Brain microvascular endothelial cell (primary cell): ENCODE results near the gene PSMB10.
A peak's percentile ranks its signal among the peaks of the same experiment; 100 is the strongest.

Source experiments
- DNase-seq: peaks from one replicate; pipeline ENCODE4 v3.0.0-alpha.2; 2020
- H3K27ac ChIP-seq: fragments of 250-450 bp; sonication (Bioruptor Pico); 2 replicates; pipeline ENCODE4 v1.5.1; 2020; ENCODE audit warnings: mild to moderate bottlenecking, moderate library complexity
- H3K27me3 ChIP-seq: fragments of 250-450 bp; sonication (Bioruptor Pico); replicated peaks from 2 replicates; pipeline ENCODE4 v1.5.1; 2020; ENCODE audit warnings: mild to moderate bottlenecking
- H3K36me3 ChIP-seq: fragments of 250-450 bp; sonication (Bioruptor Pico); replicated peaks from 2 replicates; pipeline ENCODE4 v1.5.1; 2020; ENCODE audit warnings: mild to moderate bottlenecking
- H3K4me3 ChIP-seq: 2 replicates; pipeline ENCODE4 v1.5.1; 2011; ENCODE audit warnings: low read depth, mild to moderate bottlenecking, control low read depth, low read length, moderate library complexity
- in situ Hi-C: cut with HindIII; loops from 2 replicates; pipeline ENCODE4 v1.10.0; 2017; ENCODE audit warnings: low sequenced_read_pairs, low pct_ligation_motif_present
- TF ChIP-seq, protein P1 (sequence below): IDR thresholded peaks from 2 replicates; pipeline ENCODE4 v1.5.1; 2011; ENCODE audit warnings: low read depth, mild to moderate bottlenecking, moderate library complexity, low read length, control low read depth, inconsistent platforms; ENCODE audit errors: missing control alignments

The PSMB10 gene

DNA sequence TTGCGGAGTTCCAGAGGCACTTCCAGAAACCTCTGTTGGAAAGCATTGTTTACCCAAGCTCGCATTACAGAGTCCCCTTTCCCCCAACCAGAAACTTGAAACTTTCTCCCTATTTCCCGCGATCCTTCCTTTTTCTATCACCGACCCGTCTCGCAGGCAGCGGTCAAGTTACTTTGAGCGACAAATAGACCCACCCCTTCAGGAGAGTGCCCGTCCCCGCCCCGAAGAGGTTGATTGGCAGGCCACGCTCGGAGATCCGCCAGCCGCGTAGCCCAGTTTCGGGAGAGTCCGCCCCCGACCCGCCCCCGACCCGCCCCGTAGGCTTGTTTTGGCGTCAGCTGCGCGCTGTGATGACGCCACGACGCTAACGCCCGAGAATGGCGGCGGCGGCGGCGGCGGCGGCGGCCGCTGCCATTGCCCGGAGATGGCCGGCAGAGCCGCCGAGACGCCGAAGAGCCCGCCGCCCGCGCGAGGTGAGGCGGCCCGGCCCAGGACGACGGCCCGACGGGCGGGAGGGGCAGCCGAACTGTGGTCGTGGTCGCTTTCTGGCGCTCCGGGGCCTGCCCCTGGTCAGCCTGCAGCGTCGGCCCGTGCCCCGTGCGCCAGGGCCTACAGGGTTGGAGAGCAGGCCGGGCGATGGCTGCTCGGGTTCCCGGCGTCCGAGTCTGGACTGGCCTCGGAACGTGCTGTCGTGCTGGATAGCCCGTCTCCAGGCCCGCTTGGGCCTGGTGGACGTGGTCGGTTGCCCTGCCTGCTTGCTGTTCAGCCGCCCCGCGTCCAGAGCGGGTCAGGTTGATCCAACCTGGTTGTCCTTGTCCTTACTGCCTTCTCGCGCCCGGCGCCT, 43.5 kb downstream of the PSMB10 start, which contains the start of gene PSKH1:
Gene PSKH1, plus strand, starts transcription at position 356 of the 844 bp plus-strand sequence. CDS start 15,496 bp downstream, outside the sequence.
- H3K36me3 ChIP-seq, result no peaks in the 10 kb centered on the region
- peak within 1 kb of the TSS; percentile 86 for H3K4me3 ChIP-seq
- peak; percentile 96 for DNase-seq
- H3K27ac ChIP-seq, result peak within 1 kb of the TSS; percentile 85
- in situ Hi-C loops, result no loop called here
- TF ChIP-seq, protein P1, sequence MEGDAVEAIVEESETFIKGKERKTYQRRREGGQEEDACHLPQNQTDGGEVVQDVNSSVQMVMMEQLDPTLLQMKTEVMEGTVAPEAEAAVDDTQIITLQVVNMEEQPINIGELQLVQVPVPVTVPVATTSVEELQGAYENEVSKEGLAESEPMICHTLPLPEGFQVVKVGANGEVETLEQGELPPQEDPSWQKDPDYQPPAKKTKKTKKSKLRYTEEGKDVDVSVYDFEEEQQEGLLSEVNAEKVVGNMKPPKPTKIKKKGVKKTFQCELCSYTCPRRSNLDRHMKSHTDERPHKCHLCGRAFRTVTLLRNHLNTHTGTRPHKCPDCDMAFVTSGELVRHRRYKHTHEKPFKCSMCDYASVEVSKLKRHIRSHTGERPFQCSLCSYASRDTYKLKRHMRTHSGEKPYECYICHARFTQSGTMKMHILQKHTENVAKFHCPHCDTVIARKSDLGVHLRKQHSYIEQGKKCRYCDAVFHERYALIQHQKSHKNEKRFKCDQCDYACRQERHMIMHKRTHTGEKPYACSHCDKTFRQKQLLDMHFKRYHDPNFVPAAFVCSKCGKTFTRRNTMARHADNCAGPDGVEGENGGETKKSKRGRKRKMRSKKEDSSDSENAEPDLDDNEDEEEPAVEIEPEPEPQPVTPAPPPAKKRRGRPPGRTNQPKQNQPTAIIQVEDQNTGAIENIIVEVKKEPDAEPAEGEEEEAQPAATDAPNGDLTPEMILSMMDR, result no peak
- H3K27me3 ChIP-seq, result no peaks in the 10 kb centered on the region

GRCh38 chr16:67892375-67892774, 44.3 kb downstream of the PSMB10 start:
- in situ Hi-C loops, result no loop called here

GRCh38 chr16:67888331-67888730, 48.3 kb downstream of the PSMB10 start:
- TF ChIP-seq, protein P1, result no peak
- H3K4me3 ChIP-seq, result no peak overlapping the region
- in situ Hi-C loops, result no loop called here
- DNase-seq, result no peak
- H3K27ac ChIP-seq, result no peak overlapping the region
- no peaks in the 10 kb centered on the region for H3K27me3 ChIP-seq
- H3K36me3 ChIP-seq, result peaks cover 16% of the 10 kb centered on the region

More at GRCh38 chr16:67892375-67892774, 44.3 kb downstream of the PSMB10 start:
- Histone ChIP-seq H3K36me3 (no peaks in the 10 kb centered on the region), H3K4me3 (peak overlapping the region; percentile 36), H3K27ac (no peak overlapping the region), H3K27me3 (no peaks in the 10 kb centered on the region)
- no peak for DNase-seq
- TF ChIP-seq, protein P1, result no peak

GRCh38 chr16:67886387-67886786, 50.3 kb downstream of the PSMB10 start:
- peaks cover 35% of the 10 kb centered on the region for H3K36me3 ChIP-seq
- in situ Hi-C loops, result no loop called here
- DNase-seq, result no peak
- H3K27ac ChIP-seq, result no peak overlapping the region
- H3K27me3 ChIP-seq, result no peaks in the 10 kb centered on the region
- no peak overlapping the region for H3K4me3 ChIP-seq
- TF ChIP-seq, protein P1, result no peak

- in situ Hi-C loops, result no loop called here
- peaks cover 39% of the 10 kb centered on the region for H3K36me3 ChIP-seq
Measured at GRCh38 chr16:67885976-67886375, 50.7 kb downstream of the PSMB10 start.

More at GRCh38 chr16:67885976-67886375, 50.7 kb downstream of the PSMB10 start:
- Histone ChIP-seq H3K27ac (no peak overlapping the region), H3K27me3 (no peaks in the 10 kb centered on the region), H3K4me3 (no peak overlapping the region)
- DNase-seq, result no peak
- TF ChIP-seq, protein P1, result no peak
